Thyroid gland (tissue), 4 donors: ENCODE data around the gene C4orf50.

ENCODE experiments used
- CTCF ChIP-seq, 6 experiments: fragments of 200-600 bp in 3 of 6; fragments of 450-650 bp in 3 of 6; sonication (generic) in 3 of 6; IDR thresholded peaks; one replicate each; pipeline ENCODE4 v1.5.1; 2016 to 2019; ENCODE audit warnings: antibody characterized with exemption in 6 of 6, mild to moderate bottlenecking in 2 of 6, inconsistent platforms in 1 of 6, moderate library complexity in 1 of 6
- POLR2A ChIP-seq, 2 donors: fragments of 450-650 bp; IDR thresholded peaks; one replicate each; pipeline ENCODE4 v1.6.1; 2017; ENCODE audit warnings: antibody characterized with exemption in 2 of 2, mild to moderate bottlenecking in 2 of 2, moderate library complexity in 1 of 2

- TF ChIP-seq POLR2A (IDR thresholded peaks at IDR 0.05), result no peak
- no peak for TF ChIP-seq CTCF (IDR thresholded peaks at IDR 0.05)
These were observed 95.7 kb downstream of the C4orf50 start for GRCh38 chr4:5922556-5922955.
